Rectal smooth muscle tissue (tissue), 1 donor: ENCODE data around the gene EHBP1L1.

Experiments used
- H3K27ac ChIP-seq: one replicate; pipeline ENCODE4 v1.7.0; 2013; ENCODE audit warnings: low read depth, low read length, inconsistent platforms
- H3K27me3 ChIP-seq: one replicate; pipeline ENCODE4 v1.7.0; 2013; ENCODE audit warnings: low read length; ENCODE audit not compliant: control insufficient read depth, insufficient read depth
- H3K36me3 ChIP-seq: one replicate; pipeline ENCODE4 v1.7.0; 2013; ENCODE audit warnings: low read length; ENCODE audit not compliant: control insufficient read depth, insufficient read depth
- H3K4me1 ChIP-seq: one replicate; pipeline ENCODE4 v1.7.0; 2013; ENCODE audit warnings: low read length; ENCODE audit not compliant: control insufficient read depth, insufficient read depth
- H3K4me3 ChIP-seq: one replicate; pipeline ENCODE4 v1.7.0; 2013; ENCODE audit warnings: low read length
- H3K9ac ChIP-seq: one replicate; pipeline ENCODE4 v1.7.0; 2013; ENCODE audit warnings: low read length

The EHBP1L1 gene

GRCh38 chr11:65599955-65600246 lies 24.0 kb downstream of the EHBP1L1 start:
- Histone ChIP-seq H3K4me3 (no peak overlapping the region), H3K4me1 (no peaks in the 10 kb centered on the region), H3K36me3 (peaks cover 30% of the 10 kb centered on the region), H3K9ac (no peak overlapping the region), H3K27ac (no peak overlapping the region), H3K27me3 (no peaks in the 10 kb centered on the region)

GRCh38 chr11:65604258-65604657 lies 28.4 kb downstream of the EHBP1L1 start:
- H3K4me1 ChIP-seq, result peaks cover 6% of the 10 kb centered on the region
- H3K27ac ChIP-seq, result no peak overlapping the region
- no peaks in the 10 kb centered on the region for H3K27me3 ChIP-seq
- H3K4me3 ChIP-seq, result no peak overlapping the region
- no peak overlapping the region for H3K9ac ChIP-seq
- peaks cover 29% of the 10 kb centered on the region for H3K36me3 ChIP-seq

DNA sequence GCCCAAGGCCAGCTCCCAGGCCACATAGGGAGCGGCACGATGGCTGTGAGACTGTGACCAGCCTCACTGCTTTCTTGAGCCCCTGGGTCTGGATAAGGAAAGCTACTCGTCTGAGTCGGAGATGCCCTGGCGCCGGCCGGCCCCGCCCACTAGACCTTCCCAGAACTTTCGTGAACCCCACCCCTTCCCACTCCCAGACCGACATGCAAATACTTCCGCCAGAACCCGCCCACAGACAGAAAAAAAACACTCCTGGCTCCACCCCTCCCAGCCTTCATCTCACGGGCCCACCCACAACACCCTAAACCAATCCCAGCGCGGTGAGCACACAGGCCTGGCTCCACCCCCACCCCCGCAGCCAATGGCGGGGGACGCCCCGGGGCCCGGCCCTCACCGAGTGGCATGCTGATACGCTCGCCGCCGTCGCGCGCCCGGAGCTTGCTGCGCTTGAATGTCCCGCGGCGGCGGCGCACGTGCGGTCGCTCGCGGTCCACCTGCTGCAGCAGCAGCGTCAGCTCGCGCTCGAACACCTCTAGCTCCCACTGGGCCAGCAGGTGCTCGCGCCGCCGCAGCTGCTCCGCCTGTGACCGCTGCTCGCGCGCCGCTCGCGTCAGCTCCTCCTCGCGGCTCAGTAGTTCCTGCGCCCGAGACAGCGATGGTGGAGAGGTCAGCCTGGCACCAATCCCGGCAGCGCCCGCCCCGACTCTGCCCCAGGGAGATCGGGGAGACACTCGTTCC lies 31.2 kb downstream of the EHBP1L1 start:
- peaks cover 29% of the 10 kb centered on the region for H3K36me3 ChIP-seq
- H3K4me1 ChIP-seq, result peaks cover 6% of the 10 kb centered on the region
- H3K9ac ChIP-seq, result no peak overlapping the region
- H3K27ac ChIP-seq, result peak overlapping the region; percentile 70
- H3K27me3 ChIP-seq, result no peaks in the 10 kb centered on the region
- H3K4me3 ChIP-seq, result peak overlapping the region; percentile 51

DNA sequence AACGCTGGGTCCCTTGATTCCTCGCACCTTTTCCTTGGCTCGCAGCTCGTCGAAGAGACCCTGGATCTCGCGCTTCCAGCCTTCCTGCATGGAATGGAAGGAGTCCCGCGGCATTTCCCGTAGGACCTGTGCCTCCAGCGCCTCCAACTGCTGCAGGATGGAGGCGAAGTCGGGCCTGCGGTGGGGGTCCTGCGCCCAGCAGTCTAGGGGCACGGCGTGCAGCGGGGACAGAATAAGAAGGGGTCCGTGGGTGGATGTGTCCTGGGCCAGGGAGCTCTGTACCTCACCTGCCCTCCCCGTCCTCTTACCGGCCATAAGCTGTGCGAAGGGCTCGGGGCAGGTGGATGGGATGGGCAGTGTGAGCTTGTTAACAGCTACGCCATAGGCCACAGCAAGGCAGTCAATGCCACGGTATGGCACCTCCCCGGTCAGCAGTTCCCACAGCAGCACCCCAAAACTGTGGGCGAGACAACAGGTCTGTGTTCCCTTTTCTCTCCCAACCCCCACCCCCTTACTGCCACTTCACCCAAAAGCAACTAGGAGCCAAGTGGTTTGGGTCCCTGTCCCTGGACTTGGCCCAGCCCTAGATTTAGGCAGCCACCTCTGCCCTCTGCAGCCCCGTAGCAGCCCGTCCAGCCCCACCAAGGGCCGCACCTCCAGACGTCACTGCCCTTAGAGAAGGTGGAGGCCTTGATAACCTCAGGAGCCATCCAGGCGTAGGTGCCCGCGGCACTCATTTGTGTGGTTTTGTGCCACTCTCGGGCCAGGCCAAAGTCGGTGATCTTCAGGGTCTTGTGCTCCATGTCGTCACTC lies 32.0 kb downstream of the EHBP1L1 start:
- no peaks in the 10 kb centered on the region for H3K27me3 ChIP-seq
- peaks cover 34% of the 10 kb centered on the region for H3K36me3 ChIP-seq
- peak overlapping the region; percentile 44 for H3K27ac ChIP-seq
- peak overlapping the region; percentile 51 for H3K4me3 ChIP-seq
- H3K4me1 ChIP-seq, result peaks cover 12% of the 10 kb centered on the region
- no peak overlapping the region for H3K9ac ChIP-seq

DNA sequence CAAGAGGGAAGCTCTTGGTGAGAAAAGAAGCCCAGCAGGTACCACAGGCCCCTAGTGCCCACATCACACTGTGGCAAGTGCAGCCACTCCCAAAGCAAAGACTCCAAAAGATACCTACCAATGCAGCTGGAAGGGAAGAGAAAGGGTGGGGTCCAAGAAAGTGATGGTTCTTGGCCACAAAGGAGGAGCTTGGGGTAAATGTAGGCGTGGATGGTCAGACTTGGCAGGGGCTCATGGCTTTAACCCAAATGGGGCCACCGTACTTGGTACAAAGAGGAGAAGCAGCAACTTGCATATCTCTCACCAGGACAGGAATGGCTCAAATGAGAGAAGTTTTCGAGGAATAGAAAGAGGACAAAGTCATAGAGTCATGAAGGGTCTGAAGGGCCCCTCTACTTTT lies 33.4 kb downstream of the EHBP1L1 start:
- H3K27me3 ChIP-seq, result no peaks in the 10 kb centered on the region
- H3K4me1 ChIP-seq, result peaks cover 12% of the 10 kb centered on the region
- no peak overlapping the region for H3K9ac ChIP-seq
- H3K4me3 ChIP-seq, result no peak overlapping the region
- H3K27ac ChIP-seq, result no peak overlapping the region
- peaks cover 28% of the 10 kb centered on the region for H3K36me3 ChIP-seq

GRCh38 chr11:65609665-65610064 lies 33.8 kb downstream of the EHBP1L1 start:
- no peak overlapping the region for H3K4me3 ChIP-seq
- peaks cover 12% of the 10 kb centered on the region for H3K4me1 ChIP-seq
- peaks cover 24% of the 10 kb centered on the region for H3K36me3 ChIP-seq
- no peak overlapping the region for H3K27ac ChIP-seq
- H3K27me3 ChIP-seq, result no peaks in the 10 kb centered on the region
- H3K9ac ChIP-seq, result no peak overlapping the region

DNA sequence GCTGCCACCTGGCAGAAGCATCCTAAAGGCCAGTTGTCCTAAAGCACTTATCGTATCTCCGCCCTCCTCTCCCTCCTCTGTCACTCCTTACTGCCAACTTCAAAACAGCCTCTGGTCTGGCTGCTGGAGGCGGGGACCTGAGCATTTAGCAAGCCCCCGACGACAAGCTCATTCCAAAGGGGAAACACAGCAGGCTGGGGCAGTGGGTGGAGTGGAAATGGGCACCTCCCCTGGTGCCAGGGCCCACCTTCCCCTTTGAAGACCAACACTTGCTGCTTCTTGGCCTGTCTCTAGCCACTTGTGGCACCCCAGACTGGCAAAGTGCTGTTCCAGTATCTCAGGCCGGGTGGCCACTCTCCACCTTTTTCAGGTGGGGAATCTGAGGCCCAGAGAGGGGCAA lies 34.6 kb downstream of the EHBP1L1 start:
- Histone ChIP-seq H3K4me3 (peak overlapping the region; percentile 5), H3K27ac (no peak overlapping the region), H3K27me3 (no peaks in the 10 kb centered on the region), H3K4me1 (peaks cover 12% of the 10 kb centered on the region), H3K9ac (no peak overlapping the region), H3K36me3 (peaks cover 17% of the 10 kb centered on the region)

DNA sequence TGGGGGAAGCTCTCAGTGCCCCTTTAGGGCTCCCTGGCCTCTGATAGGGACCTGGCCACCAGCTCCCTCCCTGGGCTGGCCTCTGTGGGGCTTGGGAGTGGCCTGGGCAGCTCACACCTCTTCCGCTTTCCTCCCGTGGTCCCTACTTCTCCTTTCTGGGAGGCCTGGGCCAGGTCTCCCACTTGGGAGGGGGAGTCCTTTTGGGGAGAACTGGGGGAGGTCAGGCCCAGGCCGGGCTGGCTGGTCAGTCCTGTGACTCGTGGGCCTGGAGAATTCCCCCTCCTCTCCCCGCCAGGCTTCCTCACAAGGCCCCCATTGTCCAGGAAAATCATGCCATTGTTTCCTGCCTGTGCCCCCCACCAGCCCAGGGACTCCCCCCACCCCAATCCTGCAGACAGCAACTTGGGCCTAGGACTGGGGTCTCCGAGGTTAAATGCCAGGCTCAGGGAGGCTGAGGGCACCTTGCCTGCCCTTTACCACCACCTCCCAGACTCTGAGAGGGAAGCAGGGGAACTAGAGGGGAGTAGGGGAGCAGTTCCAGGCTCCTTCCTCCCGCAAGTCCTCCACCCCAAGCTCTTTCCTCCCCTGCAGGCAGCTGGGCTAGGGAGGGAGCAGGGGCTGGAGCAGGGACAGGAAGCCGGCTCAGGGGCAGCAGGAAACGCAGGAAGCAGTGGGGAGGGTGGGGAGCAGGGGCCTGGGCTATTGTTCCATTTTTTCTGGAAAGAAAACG lies 35.3 kb downstream of the EHBP1L1 start:
- Histone ChIP-seq H3K36me3 (peaks cover 13% of the 10 kb centered on the region), H3K27ac (peak overlapping the region; percentile 55), H3K27me3 (no peaks in the 10 kb centered on the region), H3K4me3 (peak overlapping the region; percentile 5), H3K9ac (no peak overlapping the region), H3K4me1 (peaks cover 12% of the 10 kb centered on the region)

GRCh38 chr11:65611758-65612603 lies 36.1 kb downstream of the EHBP1L1 start:
- Histone ChIP-seq H3K27ac (peak overlapping the region; percentile 21), H3K36me3 (peaks cover 13% of the 10 kb centered on the region), H3K4me3 (peak overlapping the region; percentile 96), H3K9ac (no peak overlapping the region), H3K4me1 (peaks cover 20% of the 10 kb centered on the region), H3K27me3 (no peaks in the 10 kb centered on the region)

GRCh38 chr11:65612691-65613090 lies 36.8 kb downstream of the EHBP1L1 start:
- Histone ChIP-seq H3K4me3 (peak overlapping the region; percentile 96), H3K27me3 (no peaks in the 10 kb centered on the region), H3K36me3 (peaks cover 18% of the 10 kb centered on the region), H3K4me1 (peaks cover 18% of the 10 kb centered on the region), H3K9ac (no peak overlapping the region), H3K27ac (peak overlapping the region; percentile 92)

DNA sequence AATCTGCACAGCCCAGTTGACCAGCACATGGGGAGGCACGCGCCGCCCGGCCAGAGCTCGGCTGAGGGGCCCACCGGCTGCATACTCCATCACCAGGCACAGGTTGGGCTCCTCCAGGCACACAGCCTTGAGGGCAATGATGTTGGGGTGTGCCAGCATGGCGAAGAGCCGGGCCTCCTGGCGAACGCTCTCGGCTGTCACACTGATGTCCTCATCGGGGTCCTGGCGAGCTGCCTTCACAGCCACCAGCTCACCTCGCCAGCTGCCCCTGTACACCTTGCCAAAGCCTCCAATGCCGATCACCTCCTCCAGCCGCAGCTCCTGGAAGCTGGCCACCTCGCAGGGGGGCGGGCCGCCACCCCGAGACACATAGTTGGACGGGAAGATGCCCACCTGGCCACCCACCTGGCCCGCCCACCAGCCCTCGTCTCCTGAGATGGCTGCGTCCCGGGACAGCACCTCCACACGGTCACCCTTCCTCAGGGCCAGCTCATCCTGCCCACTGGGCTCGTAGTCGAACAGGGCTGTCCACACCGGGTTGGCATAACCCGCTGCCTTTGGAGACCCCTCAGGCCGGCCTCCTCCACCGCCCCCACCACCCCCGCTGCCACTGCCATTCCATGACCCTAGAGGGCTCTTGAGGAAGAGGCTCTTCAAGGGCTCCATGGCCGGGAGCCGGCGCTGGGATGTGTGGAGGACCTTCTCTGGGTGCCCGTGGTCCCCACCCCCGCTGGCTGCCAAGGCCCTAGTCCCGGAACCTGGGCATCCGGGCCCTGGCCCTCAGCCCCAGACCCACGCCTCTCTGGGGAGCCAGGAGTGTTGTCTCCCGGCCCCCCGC lies 37.5 kb downstream of the EHBP1L1 start:
- Histone ChIP-seq H3K27me3 (no peaks in the 10 kb centered on the region), H3K27ac (peak overlapping the region; percentile 92), H3K4me1 (peaks cover 15% of the 10 kb centered on the region), H3K36me3 (peaks cover 16% of the 10 kb centered on the region), H3K4me3 (peak overlapping the region; percentile 96), H3K9ac (peak overlapping the region; percentile 64)
